Measurements from ENCODE around the gene ZBTB37.

GRCh38 chr1:173853074-173853473, 15.1 kb upstream of the ZBTB37 start:
- TF ChIP-seq, protein P1, sequence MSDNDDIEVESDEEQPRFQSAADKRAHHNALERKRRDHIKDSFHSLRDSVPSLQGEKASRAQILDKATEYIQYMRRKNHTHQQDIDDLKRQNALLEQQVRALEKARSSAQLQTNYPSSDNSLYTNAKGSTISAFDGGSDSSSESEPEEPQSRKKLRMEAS (IDR thresholded peaks at IDR 0.05), result no peak
- TF ChIP-seq ZBTB33 (IDR thresholded peaks at IDR 0.05), result no peak
- no peak for TF ChIP-seq YY1 (IDR thresholded peaks at IDR 0.05)
- TF ChIP-seq, protein P2, sequence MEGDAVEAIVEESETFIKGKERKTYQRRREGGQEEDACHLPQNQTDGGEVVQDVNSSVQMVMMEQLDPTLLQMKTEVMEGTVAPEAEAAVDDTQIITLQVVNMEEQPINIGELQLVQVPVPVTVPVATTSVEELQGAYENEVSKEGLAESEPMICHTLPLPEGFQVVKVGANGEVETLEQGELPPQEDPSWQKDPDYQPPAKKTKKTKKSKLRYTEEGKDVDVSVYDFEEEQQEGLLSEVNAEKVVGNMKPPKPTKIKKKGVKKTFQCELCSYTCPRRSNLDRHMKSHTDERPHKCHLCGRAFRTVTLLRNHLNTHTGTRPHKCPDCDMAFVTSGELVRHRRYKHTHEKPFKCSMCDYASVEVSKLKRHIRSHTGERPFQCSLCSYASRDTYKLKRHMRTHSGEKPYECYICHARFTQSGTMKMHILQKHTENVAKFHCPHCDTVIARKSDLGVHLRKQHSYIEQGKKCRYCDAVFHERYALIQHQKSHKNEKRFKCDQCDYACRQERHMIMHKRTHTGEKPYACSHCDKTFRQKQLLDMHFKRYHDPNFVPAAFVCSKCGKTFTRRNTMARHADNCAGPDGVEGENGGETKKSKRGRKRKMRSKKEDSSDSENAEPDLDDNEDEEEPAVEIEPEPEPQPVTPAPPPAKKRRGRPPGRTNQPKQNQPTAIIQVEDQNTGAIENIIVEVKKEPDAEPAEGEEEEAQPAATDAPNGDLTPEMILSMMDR (IDR thresholded peaks at IDR 0.05; ENCODE audit: low read depth, low read length, missing input control), result no peak
- no peak for TF ChIP-seq FOXA1 (IDR thresholded peaks at IDR 0.05)
- no peak for TF ChIP-seq RAD21 (IDR thresholded peaks at IDR 0.05)
- TF ChIP-seq GABPA (IDR thresholded peaks at IDR 0.05 in 1 of 2, conservative IDR thresholded peaks at IDR 0.05 in 1 of 2), result no peak
- TF ChIP-seq, protein P3, sequence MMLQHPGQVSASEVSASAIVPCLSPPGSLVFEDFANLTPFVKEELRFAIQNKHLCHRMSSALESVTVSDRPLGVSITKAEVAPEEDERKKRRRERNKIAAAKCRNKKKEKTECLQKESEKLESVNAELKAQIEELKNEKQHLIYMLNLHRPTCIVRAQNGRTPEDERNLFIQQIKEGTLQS (IDR thresholded peaks at IDR 0.05), result no peak
- TF ChIP-seq TAF1 (conservative IDR thresholded peaks at IDR 0.05), result no peak
- no peak for TF ChIP-seq JUND (IDR thresholded peaks at IDR 0.05)
- no peak for TF ChIP-seq REST (IDR thresholded peaks at IDR 0.05)
